Measurements from ENCODE around the gene EIF3CL. TPM values are rescaled to one million over a fixed set of nuclear protein-coding genes. Genes with fewer than 3 reads are reported as not detected.
"Not testable (repeated sequence)": the region's sequence is repeated elsewhere in the genome, so short reads cannot be mapped to it uniquely, and the experiment has no call there.

EIF3CL gene
- total RNA-seq, 1 experiment from 2014 or later, result 118 TPM

GRCh38 chr16:28367926-28368325 is 35.7 kb downstream of the EIF3CL start:
- H3K4me2 ChIP-seq (ENCODE audit: low read depth, low read length, poor library complexity, severe bottlenecking); H3K9me2 ChIP-seq (replicated peaks; ENCODE audit: insufficient read depth, low read length); H3K27ac ChIP-seq (ENCODE audit: low read length); H3K36me3 ChIP-seq (ENCODE audit: insufficient read depth, low read length); H3K27me3 ChIP-seq (ENCODE audit: low read length); H3K9me3 ChIP-seq (ENCODE audit: low read length); H3K4me3 ChIP-seq (ENCODE audit: low read length); H4K20me1 ChIP-seq (ENCODE audit: insufficient read depth, low read depth, low read length); H3K79me2 ChIP-seq (ENCODE audit: low read length); H2AFZ ChIP-seq (ENCODE audit: low read length); H3K9ac ChIP-seq (ENCODE audit: low read length); H3K4me1 ChIP-seq (ENCODE audit: low read length): not testable (repeated sequence)
- peak; percentile 16 for DNase-seq

DNA sequence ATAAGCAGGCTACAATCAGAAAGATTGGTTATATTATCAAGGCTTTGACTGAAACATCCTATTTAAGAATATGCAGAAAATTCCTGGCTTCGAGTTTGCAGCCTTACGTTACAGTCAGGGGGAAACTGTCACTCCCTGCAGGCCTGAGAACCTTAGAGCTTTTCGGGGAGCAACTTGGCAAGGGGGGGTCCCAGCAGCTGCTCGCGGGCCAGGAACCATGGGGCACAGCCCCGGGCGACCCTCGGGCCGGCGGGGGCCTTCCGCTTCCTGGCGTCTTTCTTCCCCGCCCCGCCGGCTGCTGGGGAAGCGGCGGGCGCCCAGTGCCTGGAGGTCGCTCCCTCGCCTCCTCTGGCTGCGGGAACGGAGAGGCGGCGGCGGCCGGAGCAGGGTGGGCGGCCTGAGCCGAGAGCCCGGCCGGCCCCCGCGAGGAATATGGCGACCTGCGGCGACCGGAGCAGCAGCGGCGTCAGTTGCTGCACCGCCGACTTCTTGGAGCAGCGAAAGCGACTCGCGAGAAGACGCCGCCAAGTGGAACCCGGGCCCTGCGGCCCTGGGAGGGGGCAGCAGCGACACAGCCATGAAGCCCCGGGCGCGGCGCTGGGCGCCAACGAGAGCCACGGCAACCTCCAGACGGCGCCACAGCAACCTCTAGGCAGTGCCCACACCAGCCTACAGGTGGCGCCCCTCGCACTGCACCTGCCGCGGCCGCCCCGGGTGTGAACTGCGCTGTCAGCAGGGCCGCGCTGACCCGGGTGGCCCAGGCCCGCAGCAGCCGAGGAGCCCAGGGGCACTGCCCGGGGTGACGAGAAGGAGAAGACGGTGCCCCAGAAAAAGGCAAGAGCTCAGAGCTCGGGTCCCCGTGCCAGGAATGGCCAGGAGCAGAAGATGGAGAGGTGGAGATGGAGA is 39.1 kb downstream of the EIF3CL start:
- DNase-seq; H3K9me2 ChIP-seq (replicated peaks; ENCODE audit: insufficient read depth, low read length): not testable (repeated sequence)

DNA sequence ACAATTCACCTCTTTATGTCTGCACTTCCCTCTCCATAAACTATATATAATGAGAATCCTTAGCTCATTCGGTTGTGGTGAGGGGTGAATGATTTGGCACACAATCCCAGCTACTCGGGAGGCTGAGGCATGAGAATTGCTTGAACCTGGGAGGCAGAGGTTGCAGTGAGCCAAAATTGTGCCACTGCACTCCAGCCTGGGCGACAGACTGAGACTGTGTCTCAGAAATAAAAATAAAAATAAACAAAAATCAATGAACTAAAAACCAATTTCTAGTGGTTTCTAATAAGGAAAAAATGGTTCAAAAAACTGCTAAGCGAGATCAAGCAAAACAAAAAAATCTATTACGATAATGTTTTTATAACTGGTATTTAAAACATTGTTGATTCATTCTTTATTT is 40.2 kb downstream of the EIF3CL start, which contains the start of gene NPIPB6:
Gene NPIPB6, minus strand, starts transcription at position 101 of the 400 bp plus-strand sequence. CDS start 686 bp downstream, outside the sequence.
- H3K27ac ChIP-seq (ENCODE audit: low read length), result peak within 1 kb of the TSS; percentile 45; the same call in 1 of the 2 replicates
- not testable (repeated sequence) for H3K9me2 ChIP-seq (replicated peaks; ENCODE audit: insufficient read depth, low read length); H3K4me3 ChIP-seq (ENCODE audit: low read length)

More for the DNA sequence above, 39.1 kb downstream of the EIF3CL start:
- H3K4me1 ChIP-seq (ENCODE audit: low read length); H3K27ac ChIP-seq (ENCODE audit: low read length); H3K9me3 ChIP-seq (ENCODE audit: low read length); H2AFZ ChIP-seq (ENCODE audit: low read length); H4K20me1 ChIP-seq (ENCODE audit: insufficient read depth, low read depth, low read length); H3K36me3 ChIP-seq (ENCODE audit: insufficient read depth, low read length); H3K79me2 ChIP-seq (ENCODE audit: low read length); H3K4me2 ChIP-seq (ENCODE audit: low read depth, low read length, poor library complexity, severe bottlenecking); H3K27me3 ChIP-seq (ENCODE audit: low read length); H3K4me3 ChIP-seq (ENCODE audit: low read length); H3K9ac ChIP-seq (ENCODE audit: low read length): not testable (repeated sequence)

DNA sequence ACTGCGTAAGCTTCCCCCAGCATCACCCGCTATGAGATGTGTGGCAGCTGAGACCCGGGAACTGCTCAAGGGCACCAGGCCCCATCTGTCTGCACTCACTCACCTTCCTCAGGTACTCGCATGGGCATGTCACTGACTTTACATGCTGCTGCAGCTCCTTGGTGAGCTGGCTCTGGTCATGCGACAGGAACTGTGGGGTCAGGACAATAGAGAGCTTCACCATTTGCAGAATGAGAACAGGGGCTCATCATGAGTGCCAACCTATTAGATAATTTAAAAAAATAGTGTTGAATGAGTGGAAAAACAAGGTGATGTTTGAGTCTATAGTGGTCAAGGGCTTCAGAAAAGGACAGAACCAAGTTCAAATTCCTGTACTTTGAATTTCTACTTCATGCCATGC is 41.0 kb downstream of the EIF3CL start:
- DNase-seq, result peak; percentile 27
- not testable (repeated sequence) for H2AFZ ChIP-seq (ENCODE audit: low read length); H3K4me3 ChIP-seq (ENCODE audit: low read length); H3K9me2 ChIP-seq (replicated peaks; ENCODE audit: insufficient read depth, low read length); H3K36me3 ChIP-seq (ENCODE audit: insufficient read depth, low read length); H3K79me2 ChIP-seq (ENCODE audit: low read length); H3K27me3 ChIP-seq (ENCODE audit: low read length); H3K9me3 ChIP-seq (ENCODE audit: low read length); H3K9ac ChIP-seq (ENCODE audit: low read length); H4K20me1 ChIP-seq (ENCODE audit: insufficient read depth, low read depth, low read length); H3K4me1 ChIP-seq (ENCODE audit: low read length); H3K4me2 ChIP-seq (ENCODE audit: low read depth, low read length, poor library complexity, severe bottlenecking)
- H3K27ac ChIP-seq (ENCODE audit: low read length), result peak overlapping the region; percentile 45; the same call in 1 of the 2 replicates

More for the DNA sequence above, 40.2 kb downstream of the EIF3CL start, which contains the start of gene NPIPB6:
- not testable (repeated sequence) for H3K4me2 ChIP-seq (ENCODE audit: low read depth, low read length, poor library complexity, severe bottlenecking); H3K79me2 ChIP-seq (ENCODE audit: low read length); H3K9me3 ChIP-seq (ENCODE audit: low read length); H2AFZ ChIP-seq (ENCODE audit: low read length); H3K9ac ChIP-seq (ENCODE audit: low read length); H3K36me3 ChIP-seq (ENCODE audit: insufficient read depth, low read length); H3K4me1 ChIP-seq (ENCODE audit: low read length); DNase-seq; H4K20me1 ChIP-seq (ENCODE audit: insufficient read depth, low read depth, low read length); H3K27me3 ChIP-seq (ENCODE audit: low read length)

DNA sequence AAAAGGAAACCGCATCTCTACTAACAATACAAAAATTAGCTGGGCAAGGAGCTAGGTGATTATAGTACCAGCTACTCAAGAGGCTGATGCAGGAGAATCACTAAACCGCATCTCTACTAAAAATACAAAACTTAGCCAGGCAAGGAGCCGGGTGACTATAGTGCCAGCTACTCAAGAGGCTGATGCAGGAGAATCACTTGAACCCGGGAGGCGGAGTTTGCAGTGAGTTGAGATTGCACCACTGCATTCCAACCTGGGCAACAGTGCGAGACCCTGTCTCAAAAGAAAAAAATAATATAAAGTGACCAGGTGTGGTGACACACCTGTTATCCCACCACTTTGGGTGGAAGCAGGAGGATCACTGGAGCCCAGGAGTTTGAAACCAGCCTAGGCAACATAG is 65.4 kb downstream of the EIF3CL start:
- not testable (repeated sequence) for H3K79me2 ChIP-seq (ENCODE audit: low read length); H2AFZ ChIP-seq (ENCODE audit: low read length); H3K36me3 ChIP-seq (ENCODE audit: insufficient read depth, low read length); H3K4me2 ChIP-seq (ENCODE audit: low read depth, low read length, poor library complexity, severe bottlenecking); H3K9me2 ChIP-seq (replicated peaks; ENCODE audit: insufficient read depth, low read length); H3K4me3 ChIP-seq (ENCODE audit: low read length); H3K4me1 ChIP-seq (ENCODE audit: low read length); H3K9me3 ChIP-seq (ENCODE audit: low read length); H3K27ac ChIP-seq (ENCODE audit: low read length); H3K9ac ChIP-seq (ENCODE audit: low read length); H4K20me1 ChIP-seq (ENCODE audit: insufficient read depth, low read depth, low read length); H3K27me3 ChIP-seq (ENCODE audit: low read length); DNase-seq

DNA sequence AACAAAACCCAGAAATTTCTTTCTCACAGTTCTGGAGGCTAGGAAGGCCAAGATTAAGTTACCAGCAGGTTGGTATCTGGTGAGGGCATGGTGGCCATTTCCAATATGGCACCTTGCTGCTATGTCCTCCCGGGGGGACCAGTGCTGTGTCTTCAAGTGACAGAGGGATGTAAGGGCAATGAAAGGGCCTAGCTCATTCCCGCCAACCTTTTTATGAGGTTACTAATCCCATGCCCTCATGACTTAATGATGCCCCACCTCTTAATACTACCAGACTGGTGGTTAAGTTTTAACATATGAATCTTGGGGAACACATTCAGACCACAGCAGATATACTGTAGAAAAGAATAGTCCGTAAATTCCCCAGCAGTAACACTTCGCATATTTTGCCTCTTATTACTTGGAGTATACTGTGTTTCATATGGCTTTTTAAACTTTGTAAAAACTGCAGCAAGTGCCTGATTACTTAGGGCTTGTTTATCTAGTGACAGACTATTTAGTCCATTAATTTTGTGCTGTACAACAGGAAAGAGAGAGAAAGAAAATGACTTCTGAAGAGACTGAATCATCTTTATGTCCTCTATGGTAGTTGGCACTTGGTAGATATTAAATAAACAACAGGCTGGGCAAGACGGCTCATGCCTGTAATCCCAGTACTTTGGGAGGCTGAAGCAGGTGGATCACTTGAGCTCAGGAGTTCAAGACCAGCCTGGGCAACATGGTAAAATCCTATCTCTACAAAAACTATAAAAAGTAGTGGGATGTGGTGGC is 66.5 kb downstream of the EIF3CL start:
- H3K4me1 ChIP-seq (ENCODE audit: low read length); H3K9me3 ChIP-seq (ENCODE audit: low read length); H3K9ac ChIP-seq (ENCODE audit: low read length); H3K36me3 ChIP-seq (ENCODE audit: insufficient read depth, low read length); H3K4me2 ChIP-seq (ENCODE audit: low read depth, low read length, poor library complexity, severe bottlenecking); H3K27ac ChIP-seq (ENCODE audit: low read length); H3K79me2 ChIP-seq (ENCODE audit: low read length); H2AFZ ChIP-seq (ENCODE audit: low read length); H4K20me1 ChIP-seq (ENCODE audit: insufficient read depth, low read depth, low read length); H3K4me3 ChIP-seq (ENCODE audit: low read length); H3K27me3 ChIP-seq (ENCODE audit: low read length); H3K9me2 ChIP-seq (replicated peaks; ENCODE audit: insufficient read depth, low read length): not testable (repeated sequence)
- DNase-seq, result peak; percentile 26

GRCh38 chr16:28335678-28336077 is 68.0 kb downstream of the EIF3CL start:
- not testable (repeated sequence) for H3K9ac ChIP-seq (ENCODE audit: low read length); H4K20me1 ChIP-seq (ENCODE audit: insufficient read depth, low read depth, low read length); H2AFZ ChIP-seq (ENCODE audit: low read length); H3K4me2 ChIP-seq (ENCODE audit: low read depth, low read length, poor library complexity, severe bottlenecking); H3K9me3 ChIP-seq (ENCODE audit: low read length); H3K27me3 ChIP-seq (ENCODE audit: low read length); H3K4me3 ChIP-seq (ENCODE audit: low read length); H3K4me1 ChIP-seq (ENCODE audit: low read length); H3K36me3 ChIP-seq (ENCODE audit: insufficient read depth, low read length); H3K9me2 ChIP-seq (replicated peaks; ENCODE audit: insufficient read depth, low read length); H3K27ac ChIP-seq (ENCODE audit: low read length); H3K79me2 ChIP-seq (ENCODE audit: low read length)
- DNase-seq, result peak; percentile 31

DNA sequence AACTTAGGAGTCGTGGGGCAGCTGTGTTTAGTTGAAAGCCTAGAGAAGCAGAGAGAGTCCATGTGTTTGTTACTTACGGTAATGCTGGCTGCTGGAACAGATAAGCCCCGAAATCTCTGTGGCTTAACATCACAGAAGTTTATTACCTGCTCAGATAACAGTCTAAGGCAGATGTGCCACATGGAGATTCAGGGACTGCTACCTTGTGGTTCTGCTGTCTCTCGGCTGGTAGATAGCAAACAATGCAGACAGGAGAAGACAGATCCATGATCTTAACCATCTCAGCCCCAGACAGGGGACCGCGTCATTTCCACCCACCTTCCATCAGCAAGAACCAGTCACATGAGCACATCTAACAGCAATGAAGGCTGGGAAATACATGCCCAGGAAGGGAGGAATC is 71.0 kb downstream of the EIF3CL start:
- H3K27me3 ChIP-seq (ENCODE audit: low read length); H4K20me1 ChIP-seq (ENCODE audit: insufficient read depth, low read depth, low read length); H2AFZ ChIP-seq (ENCODE audit: low read length); DNase-seq; H3K4me2 ChIP-seq (ENCODE audit: low read depth, low read length, poor library complexity, severe bottlenecking); H3K36me3 ChIP-seq (ENCODE audit: insufficient read depth, low read length); H3K79me2 ChIP-seq (ENCODE audit: low read length); H3K4me3 ChIP-seq (ENCODE audit: low read length); H3K4me1 ChIP-seq (ENCODE audit: low read length); H3K9ac ChIP-seq (ENCODE audit: low read length); H3K9me2 ChIP-seq (replicated peaks; ENCODE audit: insufficient read depth, low read length); H3K27ac ChIP-seq (ENCODE audit: low read length); H3K9me3 ChIP-seq (ENCODE audit: low read length): not testable (repeated sequence)

All from Karpas-422 (cell line).